Heart left ventricle (tissue), 13 donors: ENCODE data around the gene CBLIF.

Experiments used
- POLR2A ChIP-seq, 2 donors: fragments of 450-650 bp; IDR thresholded peaks; one replicate each; pipeline ENCODE4 v1.6.1; 2017; ENCODE audit warnings: antibody characterized with exemption in 2 of 2, mild to moderate bottlenecking in 2 of 2, moderate library complexity in 2 of 2
- TF ChIP-seq, protein P1 (sequence below), 12 donors: fragments of 200-600 bp; sonication (generic) in 4 of 12; IDR thresholded peaks; one replicate each; pipeline versions ENCODE4 v1.5.0 to v1.8.0; 2018 to 2022; ENCODE audit warnings: antibody characterized with exemption in 12 of 12, mild to moderate bottlenecking in 5 of 12
- donor health status: ischemic (EF 13 %, LVEDD 7.1; RV severe dilation, severe dysfunction).
- donor health status: DM: no; HTN: yes; CAD: no.
- donor health status: DM: no; HTN: no; CAD: no.
- donor health status: ischemic (EF 25% LVEDD 6.9; RV normal size, moderate dysfunction).
- donor health status: ischemic (EF 25% LVEDD 5.7; RV mildly dilated, moderate dysfunction).
- donor health status: ischemic (EF 35%, LVEDD 5.7; RV mildly dilated, moderate dysfunction).
- donor health status: nonischemic (EF 11% LVEDD 7.7; RV severe dilation, severe dysfunction).
- donor health status: DM: yes; HTN: yes; CAD: no.
- donor health status: PGD.
- donor health status: ischemic (EF 29% LVEDD 5.4; RV normal size, mild dysfunction).
- donor health status: nonischemic (EF 23%, LVEDD 6.1; RV moderate dilation, normal function).

- TF ChIP-seq, protein P1, sequence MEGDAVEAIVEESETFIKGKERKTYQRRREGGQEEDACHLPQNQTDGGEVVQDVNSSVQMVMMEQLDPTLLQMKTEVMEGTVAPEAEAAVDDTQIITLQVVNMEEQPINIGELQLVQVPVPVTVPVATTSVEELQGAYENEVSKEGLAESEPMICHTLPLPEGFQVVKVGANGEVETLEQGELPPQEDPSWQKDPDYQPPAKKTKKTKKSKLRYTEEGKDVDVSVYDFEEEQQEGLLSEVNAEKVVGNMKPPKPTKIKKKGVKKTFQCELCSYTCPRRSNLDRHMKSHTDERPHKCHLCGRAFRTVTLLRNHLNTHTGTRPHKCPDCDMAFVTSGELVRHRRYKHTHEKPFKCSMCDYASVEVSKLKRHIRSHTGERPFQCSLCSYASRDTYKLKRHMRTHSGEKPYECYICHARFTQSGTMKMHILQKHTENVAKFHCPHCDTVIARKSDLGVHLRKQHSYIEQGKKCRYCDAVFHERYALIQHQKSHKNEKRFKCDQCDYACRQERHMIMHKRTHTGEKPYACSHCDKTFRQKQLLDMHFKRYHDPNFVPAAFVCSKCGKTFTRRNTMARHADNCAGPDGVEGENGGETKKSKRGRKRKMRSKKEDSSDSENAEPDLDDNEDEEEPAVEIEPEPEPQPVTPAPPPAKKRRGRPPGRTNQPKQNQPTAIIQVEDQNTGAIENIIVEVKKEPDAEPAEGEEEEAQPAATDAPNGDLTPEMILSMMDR (IDR thresholded peaks at IDR 0.05): no peak
- no peak for TF ChIP-seq POLR2A (IDR thresholded peaks at IDR 0.05)
Observed at GRCh38 chr11:59867946-59868345, 22.6 kb upstream of the CBLIF start.
